ENCODE data around the gene NADSYN1. TPM values are rescaled to one million over a fixed set of nuclear protein-coding genes. Genes with fewer than 3 reads are reported as not detected.

Gene NADSYN1
- total RNA-seq, 6 experiments from 2014 or later, result 39.3 to 48.0 (median 46.7) TPM

DNA sequence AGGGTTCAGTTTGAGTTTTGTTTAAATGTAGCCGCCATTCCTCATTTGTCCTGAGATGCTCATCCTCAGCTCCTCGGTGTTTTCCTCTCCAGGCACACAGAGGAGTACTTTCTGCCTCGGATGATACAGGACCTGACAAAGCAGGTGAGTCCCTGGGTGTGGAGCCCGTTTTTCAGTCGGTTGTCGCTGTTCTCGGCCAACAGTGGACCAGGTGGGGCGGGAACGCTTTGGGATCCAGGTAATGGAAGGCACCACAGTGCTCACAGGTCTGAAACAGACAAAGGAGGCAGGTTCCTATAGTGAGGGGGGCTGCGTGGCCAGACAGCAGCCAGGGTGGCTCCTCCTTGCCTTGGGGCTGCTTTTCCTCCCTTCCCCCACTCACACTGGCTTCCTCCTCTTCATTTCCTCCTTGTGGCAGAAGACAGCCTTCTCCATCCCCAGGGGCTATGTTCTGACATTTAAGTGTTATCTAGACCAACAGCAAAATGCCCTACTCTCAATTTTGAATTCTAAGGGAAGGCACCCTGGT is 19.4 kb downstream of the NADSYN1 start:
- Mint-ChIP-seq H3K36me3 (ENCODE audit: low read depth) (peaks cover 36% of the 10 kb centered on the region), H3K9me3 (no peaks in the 10 kb centered on the region), H3K27me3 (ENCODE audit: insufficient read depth) (no peaks in the 10 kb centered on the region; the same call in 1 of the 2 replicates), H3K27ac (no peak overlapping the region), H3K4me1 (ENCODE audit: low read depth) (no peaks in the 10 kb centered on the region), H3K4me3 (no peak overlapping the region)
- TF ChIP-seq, protein P1, sequence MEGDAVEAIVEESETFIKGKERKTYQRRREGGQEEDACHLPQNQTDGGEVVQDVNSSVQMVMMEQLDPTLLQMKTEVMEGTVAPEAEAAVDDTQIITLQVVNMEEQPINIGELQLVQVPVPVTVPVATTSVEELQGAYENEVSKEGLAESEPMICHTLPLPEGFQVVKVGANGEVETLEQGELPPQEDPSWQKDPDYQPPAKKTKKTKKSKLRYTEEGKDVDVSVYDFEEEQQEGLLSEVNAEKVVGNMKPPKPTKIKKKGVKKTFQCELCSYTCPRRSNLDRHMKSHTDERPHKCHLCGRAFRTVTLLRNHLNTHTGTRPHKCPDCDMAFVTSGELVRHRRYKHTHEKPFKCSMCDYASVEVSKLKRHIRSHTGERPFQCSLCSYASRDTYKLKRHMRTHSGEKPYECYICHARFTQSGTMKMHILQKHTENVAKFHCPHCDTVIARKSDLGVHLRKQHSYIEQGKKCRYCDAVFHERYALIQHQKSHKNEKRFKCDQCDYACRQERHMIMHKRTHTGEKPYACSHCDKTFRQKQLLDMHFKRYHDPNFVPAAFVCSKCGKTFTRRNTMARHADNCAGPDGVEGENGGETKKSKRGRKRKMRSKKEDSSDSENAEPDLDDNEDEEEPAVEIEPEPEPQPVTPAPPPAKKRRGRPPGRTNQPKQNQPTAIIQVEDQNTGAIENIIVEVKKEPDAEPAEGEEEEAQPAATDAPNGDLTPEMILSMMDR (IDR thresholded peaks at IDR 0.05), result no peak
- DNase-seq, result no peak

DNA sequence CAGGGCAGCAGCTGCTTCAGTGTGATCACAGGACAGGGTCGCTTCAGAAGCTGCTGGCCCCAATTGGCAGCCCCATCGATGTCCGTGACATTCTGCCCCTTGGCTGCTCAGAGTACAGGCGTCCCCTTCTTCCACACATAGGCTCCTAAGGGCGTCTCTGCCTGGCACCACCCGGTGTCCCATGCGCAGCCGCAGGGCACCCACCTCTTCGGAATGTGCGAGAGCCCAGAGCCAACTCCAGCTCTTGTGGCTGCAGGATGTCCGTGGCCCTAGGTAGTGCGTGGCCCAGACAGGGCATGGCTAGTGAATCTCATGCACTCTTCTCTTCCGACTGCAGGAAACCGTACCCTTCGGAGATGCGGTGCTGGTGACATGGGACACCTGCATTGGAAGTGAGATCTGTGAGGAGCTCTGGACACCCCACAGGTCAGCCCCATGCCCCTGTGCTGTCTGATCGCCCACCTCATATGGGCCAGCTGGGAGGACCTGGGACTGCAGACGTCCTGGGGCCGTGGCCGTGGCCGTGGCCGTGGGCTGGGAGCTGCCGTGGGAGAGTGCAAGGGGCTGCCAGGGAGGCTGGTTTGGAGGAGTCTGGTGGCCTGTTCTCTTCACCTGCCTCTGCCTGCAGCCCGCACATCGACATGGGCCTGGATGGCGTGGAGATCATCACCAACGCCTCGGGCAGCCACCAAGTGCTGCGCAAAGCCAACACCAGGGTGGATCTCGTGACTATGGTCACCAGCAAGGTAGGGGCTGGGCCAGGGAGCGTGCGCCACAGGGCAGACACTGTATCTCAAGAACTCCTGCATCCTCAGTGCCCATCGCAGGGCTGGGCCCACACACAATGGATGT is 20.2 kb downstream of the NADSYN1 start:
- H3K36me3 Mint-ChIP-seq (ENCODE audit: low read depth), result peaks cover 34% of the 10 kb centered on the region

DNA sequence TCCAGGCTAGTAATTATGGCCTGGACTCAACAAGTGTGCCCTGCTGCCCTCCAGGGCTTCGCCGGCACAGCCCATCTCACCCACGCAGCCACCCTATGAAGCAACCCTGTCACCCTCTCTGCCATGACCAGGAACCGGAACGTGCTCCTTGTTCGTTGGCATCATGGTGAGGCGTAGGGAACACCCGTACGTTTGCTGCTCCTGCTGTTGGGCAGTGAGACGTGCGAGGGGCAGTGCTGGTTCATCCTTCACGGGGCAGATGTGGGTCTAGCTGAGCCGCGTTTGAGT is 20.7 kb downstream of the NADSYN1 start:
- no peak for DNase-seq
- Mint-ChIP-seq H3K4me1 (ENCODE audit: low read depth) (no peaks in the 10 kb centered on the region), H3K4me3 (no peak overlapping the region), H3K27me3 (ENCODE audit: insufficient read depth) (no peaks in the 10 kb centered on the region; the same call in 1 of the 2 replicates), H3K9me3 (no peaks in the 10 kb centered on the region), H3K36me3 (ENCODE audit: low read depth) (peaks cover 35% of the 10 kb centered on the region), H3K27ac (no peak overlapping the region)
- TF ChIP-seq, protein P1 (IDR thresholded peaks at IDR 0.05), result no peak

More for the DNA sequence above, 20.2 kb downstream of the NADSYN1 start:
- Mint-ChIP-seq H3K9me3 (no peaks in the 10 kb centered on the region), H3K27me3 (ENCODE audit: insufficient read depth) (no peaks in the 10 kb centered on the region; the same call in 1 of the 2 replicates), H3K27ac (no peak overlapping the region), H3K4me3 (no peak overlapping the region), H3K4me1 (ENCODE audit: low read depth) (no peaks in the 10 kb centered on the region)
- TF ChIP-seq, protein P1 (IDR thresholded peaks at IDR 0.05), result no peak
- DNase-seq, result no peak

DNA sequence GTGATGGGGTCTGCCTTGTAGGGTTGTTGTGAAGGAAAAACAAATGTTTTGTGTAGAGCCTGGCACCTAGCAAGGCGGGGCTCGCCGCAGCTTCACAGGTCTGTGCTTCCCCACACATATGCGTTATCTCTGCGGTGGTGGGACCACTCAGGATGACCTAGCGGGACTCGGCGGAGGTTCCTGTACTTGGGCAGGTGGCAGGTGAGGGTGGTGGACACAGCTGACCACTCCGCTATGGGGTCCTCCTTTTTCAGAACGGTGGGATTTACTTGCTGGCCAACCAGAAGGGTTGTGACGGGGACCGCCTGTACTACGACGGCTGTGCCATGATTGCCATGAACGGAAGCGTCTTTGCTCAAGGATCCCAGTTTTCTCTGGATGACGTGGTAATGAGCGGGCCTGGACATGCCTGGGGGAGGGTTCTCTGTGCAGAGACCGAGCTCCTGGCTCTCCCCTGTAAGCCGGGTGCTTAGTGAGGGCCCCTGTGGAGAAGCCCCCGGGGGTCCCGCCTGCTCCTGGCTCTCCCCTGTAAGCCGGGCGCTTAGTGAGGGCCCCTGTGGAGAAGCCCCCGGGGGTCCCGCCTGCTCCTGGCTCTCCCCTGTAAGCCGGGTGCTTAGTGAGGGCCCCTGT is 21.3 kb downstream of the NADSYN1 start:
- DNase-seq, result no peak
- H3K36me3 Mint-ChIP-seq (ENCODE audit: low read depth), result peaks cover 30% of the 10 kb centered on the region
- H3K4me1 Mint-ChIP-seq (ENCODE audit: low read depth), result no peaks in the 10 kb centered on the region
- TF ChIP-seq, protein P1 (IDR thresholded peaks at IDR 0.05), result no peak
- no peaks in the 10 kb centered on the region for H3K9me3 Mint-ChIP-seq
- no peak overlapping the region for H3K27ac Mint-ChIP-seq
- no peak overlapping the region for H3K4me3 Mint-ChIP-seq
- H3K27me3 Mint-ChIP-seq (ENCODE audit: insufficient read depth), result no peaks in the 10 kb centered on the region; the same call in 1 of the 2 replicates

DNA sequence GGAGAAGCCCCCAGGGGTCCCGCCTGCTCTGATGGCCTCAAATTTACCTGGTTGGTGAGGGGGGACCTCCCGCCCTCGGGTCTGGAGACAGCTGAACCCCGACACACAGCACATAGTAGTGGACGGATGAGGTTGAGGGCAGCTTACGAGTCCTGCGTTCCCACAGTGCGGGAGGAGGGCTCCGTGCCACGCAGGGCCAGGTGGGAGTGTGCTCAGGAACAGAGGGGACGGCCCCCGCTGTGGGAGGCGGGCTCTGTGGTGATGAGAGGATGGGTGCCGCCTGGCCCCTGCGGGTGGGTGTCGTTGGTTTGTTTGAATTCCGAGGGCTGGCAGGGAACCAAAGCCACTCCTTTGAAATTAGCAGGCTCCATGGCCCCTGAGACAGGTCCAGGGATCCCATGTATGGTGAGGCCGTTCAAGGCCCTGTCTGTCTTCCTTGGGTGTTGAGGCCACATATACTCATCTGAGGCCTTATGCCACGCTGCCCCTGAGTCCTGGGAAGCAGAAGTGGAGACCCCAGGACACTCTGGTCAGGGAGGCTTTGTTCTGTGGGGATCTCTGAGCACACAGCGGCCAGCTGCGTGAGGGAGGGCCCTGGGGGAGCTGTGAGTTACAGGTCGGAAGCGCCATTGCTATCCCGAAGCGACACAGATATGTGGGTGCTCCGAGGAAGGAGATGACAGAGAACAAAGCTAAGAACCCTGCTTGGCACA is 21.9 kb downstream of the NADSYN1 start:
- H3K36me3 Mint-ChIP-seq (ENCODE audit: low read depth), result peaks cover 28% of the 10 kb centered on the region; the same call in 1 of the 2 replicates
- H3K27me3 Mint-ChIP-seq (ENCODE audit: insufficient read depth), result peaks cover 1% of the 10 kb centered on the region; the same call in 1 of the 2 replicates
- no peak for DNase-seq
- H3K4me3 Mint-ChIP-seq, result no peak overlapping the region
- H3K27ac Mint-ChIP-seq, result no peak overlapping the region
- TF ChIP-seq, protein P1 (IDR thresholded peaks at IDR 0.05), result no peak
- H3K4me1 Mint-ChIP-seq (ENCODE audit: low read depth), result no peaks in the 10 kb centered on the region
- no peaks in the 10 kb centered on the region for H3K9me3 Mint-ChIP-seq
